GM21515 (cell line): Measurements from ENCODE around the gene ABCA8.

Experiments used
- ATAC-seq: cut with Tn5 transposase; IDR thresholded peaks from one replicate; pipeline ENCODE4 v1.9.1; 2021; ENCODE audit not compliant: unreplicated experiment

The ABCA8 gene

DNA sequence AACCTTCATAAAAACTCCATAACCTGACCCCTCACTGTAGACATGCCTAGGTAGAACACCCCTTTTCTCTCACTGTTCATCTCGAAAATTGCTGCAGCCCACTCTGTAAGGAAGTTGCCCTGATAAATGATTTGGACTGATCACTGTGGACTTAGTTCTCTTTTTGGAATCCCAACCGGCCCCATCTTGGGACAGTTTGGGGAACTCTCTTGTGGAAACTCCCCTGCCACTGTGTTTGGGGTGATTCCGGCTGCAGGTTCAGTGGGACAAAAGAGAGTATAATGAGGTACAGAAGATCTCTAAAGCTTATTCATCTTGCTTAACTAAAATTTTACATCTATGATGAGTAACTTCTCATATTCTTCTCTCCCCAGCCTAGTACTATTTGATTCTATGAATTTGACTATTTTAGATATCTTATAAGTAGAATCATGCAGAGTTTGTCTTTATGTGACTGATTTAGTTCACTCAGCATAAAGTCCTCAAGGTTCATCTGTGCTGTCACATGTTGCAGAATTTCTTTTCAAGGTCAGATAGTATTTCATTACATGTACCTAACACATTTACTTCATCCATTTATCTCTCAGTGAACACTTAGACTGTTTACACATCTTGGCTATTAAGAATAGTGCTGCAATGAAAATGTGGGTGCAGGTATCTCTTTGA lies 84.9 kb downstream of the ABCA8 start:
- ATAC-seq, result no peak

DNA sequence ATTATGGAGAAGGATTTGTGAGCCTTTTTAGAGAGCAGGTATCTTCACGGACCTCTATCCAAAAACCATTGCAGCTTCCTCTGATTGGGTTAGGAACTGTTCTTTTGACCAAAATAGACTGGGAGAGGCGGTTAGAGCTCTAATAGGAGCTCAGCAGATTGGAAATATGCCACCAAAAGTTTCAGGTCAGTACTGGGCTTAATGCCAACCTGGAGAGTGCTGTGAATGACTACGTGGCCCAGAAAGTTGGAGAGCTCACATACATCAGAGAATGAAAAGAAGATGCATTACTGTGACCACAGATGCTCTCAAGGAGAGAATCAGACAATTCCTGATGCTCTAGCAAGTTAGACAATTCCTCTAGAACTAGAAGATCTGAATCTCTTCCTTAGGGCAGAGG lies 86.5 kb downstream of the ABCA8 start:
- no peak for ATAC-seq

DNA sequence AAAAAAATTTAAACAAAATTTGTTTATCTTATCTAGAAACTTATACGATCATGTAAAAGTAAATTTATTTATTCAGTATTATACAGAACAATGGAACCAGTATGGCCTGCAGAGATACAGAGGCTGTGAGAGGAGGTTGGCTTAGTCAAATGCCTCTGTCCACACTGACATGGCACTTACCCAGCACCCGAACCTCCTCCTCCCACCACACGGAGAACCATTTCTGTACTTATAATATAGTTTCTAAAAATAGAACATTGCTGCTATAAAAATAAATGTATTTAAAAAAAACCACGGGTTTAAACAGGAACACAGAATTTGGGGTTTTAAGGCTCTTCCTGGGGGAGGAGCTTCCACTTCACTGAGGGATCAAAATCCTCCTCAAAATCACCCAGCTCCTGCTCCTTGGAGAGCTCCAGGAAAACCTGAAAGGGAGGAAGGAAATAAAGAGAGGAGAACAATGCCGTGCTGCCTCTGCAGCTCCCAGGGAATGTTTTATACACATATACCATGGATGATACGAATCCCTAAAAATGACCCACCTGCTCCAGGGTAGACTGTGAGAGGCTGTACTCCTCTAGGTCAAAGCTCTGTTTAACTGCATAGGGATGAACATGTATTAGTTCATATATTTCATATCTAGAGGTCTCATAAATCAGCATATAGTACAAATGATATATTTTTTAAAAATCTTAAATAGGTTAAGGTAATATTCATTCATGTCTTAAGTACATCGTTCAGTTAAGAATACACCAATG lies 87.3 kb downstream of the ABCA8 start:
- no peak for ATAC-seq

DNA sequence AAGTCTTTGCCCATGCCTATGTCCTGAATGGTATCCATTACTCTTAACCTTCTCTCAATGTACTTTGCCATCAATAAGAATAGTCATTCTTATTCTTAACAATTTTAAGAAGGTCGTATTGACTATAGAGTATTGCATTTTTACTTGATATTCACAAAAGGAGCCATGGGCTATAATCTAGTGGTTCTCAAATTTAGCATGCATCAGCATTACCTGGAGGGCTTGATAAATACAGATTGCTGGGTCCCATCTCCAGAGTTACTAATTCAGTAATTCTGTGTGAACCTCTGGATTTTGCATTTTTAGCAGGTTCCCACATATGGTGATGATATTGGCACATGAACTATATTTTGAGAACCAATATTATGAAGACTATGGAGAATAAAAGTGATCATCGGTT lies 89.6 kb downstream of the ABCA8 start:
- ATAC-seq, result no peak

DNA sequence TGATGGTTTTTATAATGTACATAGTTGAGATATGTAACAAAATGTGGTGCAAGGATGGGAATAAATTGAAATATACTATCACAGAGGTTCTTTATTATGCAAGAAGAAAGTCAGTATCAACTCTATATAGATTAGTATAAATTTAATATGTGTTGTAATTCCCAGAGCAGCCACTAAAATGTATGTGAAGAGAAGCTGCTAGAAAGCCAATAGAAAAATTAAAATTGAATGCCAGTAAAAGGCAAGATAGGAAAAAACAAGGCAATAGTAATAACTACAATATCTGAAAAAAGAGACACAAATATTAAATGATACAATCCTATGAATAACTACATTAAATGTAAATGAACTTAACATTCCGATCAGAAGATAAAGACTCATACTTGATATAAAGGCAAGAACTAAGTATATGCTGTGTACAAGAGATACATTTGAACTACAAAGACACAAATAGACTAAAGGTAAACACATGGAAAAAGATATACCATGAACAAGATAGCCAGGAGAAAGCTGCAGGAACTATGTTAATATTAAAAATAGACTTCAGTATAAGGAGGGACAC lies 92.0 kb downstream of the ABCA8 start:
- ATAC-seq, result no peak

DNA sequence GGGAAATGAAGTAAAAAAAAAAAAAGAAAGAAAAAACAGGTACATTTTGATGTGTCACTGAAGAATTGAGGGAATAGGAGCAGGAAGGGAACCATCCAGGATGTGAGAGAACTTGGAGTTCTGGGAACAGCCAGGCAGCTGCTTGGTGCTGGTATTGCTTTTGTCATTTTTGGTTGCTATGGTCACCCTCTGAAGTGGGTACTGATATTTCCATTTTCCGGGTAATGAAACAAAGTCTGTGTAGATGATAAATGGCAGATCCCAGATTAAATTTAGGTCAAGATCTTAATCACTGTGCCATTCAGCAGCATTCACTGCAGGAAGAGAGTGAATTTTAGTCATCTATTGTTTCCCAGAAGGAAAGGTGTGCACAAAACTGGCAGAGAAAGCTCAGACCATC lies 93.6 kb downstream of the ABCA8 start:
- no peak for ATAC-seq

DNA sequence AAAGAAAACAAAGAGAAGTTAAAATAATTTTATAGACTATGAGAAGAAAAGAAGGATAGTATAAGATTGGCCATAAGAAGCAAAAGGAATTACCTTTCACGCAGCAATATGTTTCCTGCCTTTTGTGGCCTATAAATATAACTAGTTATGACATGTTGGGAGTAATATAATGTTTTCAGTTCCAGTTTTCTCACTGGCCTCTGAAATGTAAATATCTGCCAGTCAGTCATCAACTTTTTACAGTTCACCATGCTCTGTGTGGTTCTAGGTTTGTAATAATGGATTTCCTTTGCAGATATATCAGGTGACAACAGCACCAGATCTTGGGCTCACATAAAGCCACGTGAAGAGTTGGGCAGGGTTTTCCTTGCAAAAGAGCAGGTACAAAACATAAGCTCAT lies 94.3 kb downstream of the ABCA8 start:
- no peak for ATAC-seq

DNA sequence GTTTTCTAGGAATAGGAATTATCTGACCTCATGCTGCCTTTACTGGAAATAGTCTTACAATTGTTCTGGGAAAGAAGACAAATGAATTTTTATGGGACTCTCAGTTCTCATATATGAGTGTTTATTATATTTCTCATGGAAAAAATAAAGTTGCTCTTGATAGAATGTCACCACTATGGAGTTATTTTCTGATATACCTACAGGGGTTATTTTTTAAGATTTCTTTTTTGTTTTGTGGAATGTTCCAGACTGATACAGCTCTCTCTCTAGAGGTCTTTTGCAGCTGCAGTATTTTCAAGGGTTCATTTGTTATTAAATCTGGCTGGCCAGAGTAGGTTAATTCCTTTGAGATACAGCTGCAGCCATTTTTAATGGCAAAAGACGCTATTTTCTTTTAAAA lies 100.7 kb downstream of the ABCA8 start:
- no peak for ATAC-seq

DNA sequence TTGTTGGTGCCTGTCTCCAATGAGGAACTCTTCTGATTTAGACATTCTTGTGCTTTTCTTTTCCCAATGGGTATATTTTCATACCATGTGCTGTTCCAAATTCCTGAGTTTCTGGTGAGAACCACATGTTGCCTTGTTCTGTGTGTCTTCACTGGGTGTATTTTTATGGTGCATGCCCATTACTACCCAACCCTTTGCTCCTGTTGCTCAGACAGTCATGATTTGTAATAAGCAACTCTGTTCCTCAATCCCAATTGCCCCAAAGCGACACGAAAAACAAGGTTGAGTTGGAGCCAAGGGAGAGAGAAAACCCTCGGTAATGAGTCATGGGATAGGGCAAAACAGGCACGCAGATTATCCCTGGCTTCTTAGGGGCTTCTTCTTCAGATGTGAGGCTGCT lies 101.8 kb downstream of the ABCA8 start:
- no peak for ATAC-seq

DNA sequence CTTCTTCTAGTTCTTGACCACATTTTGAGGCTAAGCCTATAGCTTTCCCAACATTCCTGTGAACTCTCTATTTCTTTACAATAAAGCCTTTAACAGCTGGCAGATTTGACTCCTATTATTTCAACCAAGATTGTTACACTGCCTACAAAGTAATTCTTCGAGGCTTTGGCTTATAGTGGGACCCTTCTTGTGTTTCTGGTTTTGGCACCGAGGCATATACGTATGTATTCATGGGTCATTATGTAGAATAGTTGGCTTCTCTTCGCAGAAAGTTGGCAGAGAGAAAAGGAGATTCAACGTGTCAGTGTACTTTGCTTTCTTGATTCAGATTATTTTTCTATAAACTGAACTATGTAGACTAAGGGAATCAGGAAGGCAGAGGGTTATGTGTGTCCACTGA lies 102.2 kb downstream of the ABCA8 start:
- no peak for ATAC-seq

DNA sequence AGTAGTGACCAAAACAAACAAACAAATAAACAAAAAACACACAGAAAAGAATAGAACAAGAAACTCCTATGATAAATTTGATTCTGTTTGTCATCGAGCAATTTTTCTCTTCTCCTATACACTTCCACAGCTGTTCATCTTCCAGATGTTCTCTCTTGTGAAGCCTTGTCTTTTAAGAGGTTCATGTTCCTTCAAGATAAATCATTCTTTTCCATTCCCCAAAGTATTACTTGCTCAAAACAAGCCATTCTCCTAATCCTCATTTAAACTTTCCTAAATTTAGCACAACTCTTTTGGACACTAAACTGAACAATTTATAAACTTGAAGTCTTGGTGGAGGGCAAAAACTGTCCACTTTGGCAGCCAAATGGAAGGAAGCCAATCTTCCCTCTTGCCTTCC lies 103.3 kb downstream of the ABCA8 start:
- ATAC-seq, result no peak

DNA sequence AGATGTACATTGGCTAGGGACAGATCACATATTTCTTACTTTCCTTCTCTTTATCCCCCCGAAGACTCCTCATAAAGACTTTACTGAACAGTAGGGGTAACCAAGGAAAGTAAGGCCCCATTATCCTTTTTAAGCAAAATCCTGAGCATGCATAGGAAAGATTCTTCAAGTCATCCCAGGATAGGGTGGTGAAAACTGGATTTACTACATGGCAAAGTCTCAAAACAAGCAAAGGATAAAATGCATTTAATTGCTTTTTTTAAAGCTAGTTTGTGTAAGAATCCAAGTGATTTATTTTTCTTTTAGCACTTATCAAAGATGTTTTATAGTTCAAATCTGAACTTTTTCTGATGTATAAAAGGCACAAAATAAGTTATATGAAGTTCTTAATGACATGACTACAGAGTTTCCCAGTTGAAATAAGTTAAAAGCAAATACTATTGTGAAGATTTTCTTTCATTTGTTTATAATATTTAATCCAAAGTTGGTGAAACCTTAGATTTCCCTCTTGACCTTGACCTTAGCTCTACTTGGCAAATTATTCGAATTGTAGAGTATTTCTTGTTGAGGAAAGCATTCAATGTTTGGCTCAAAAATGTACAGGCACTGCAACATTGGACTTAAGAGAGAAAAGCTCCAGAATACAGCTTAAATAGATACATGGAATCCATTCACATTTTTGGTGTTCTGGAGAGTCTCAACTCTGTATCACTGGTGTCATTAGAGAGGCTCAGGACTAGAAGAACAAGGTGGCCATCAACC lies 104.3 kb downstream of the ABCA8 start:
- ATAC-seq, result no peak

DNA sequence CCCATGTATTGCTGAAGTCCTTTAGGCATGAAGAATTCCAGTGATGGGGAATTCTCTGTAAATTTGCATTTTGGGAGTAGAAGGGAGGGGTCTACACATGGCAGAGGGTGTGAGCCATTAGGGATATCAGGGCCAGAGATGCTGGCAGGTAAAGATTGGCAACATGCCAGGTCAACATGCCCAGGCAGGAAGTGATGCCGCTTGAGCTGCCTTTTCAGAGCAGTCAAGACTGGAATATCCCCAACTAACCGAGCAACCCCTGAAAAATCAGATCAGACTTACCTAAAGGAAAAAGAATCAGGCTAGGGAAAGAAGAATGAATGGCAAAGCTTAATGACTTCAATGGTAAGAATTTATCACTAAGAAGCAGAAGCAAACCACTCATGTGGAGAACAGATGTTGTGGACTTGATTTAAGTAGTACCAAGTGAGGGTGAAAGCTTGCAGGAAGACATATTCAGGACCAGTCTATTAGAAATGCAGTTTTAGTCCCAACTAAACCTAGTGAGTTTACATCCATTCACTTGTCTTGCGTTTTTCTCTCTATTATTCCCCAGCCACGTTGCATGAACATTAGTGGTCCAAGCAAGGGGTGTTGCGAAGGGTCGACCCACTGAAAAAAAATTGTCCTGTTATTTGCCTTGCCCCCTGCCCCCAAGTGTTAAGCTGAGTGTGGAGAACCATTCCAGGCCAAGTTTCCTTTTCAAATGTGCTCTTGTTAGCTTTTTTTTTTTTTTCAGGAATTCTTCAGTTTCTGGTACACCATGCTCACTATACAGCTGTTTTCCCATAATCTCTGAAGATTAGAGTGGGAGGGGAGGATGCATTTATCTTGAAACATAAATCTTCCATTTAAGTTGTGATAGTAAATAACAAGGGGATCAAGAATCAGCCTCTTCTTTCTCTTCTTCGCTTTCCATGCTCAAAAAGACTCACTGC lies 105.2 kb downstream of the ABCA8 start:
- ATAC-seq, result no peak

DNA sequence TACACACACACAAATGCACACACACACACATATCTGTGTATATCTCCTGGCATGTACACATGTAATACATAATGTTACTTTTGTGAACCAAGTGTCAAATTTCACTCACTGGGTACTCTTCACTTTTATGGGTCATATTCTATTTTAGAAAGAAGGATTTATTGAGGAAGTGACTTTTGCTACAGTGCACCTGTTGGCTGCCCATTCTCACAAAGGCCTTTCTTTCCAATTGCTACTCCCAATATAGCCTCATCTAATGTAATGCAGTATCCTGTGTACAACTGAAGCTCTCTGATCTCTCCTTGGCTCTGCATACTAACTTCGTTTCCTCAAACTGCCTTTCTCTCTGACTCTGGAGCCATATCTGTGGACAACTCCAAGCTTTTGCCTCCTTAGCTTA lies 107.5 kb downstream of the ABCA8 start:
- no peak for ATAC-seq

DNA sequence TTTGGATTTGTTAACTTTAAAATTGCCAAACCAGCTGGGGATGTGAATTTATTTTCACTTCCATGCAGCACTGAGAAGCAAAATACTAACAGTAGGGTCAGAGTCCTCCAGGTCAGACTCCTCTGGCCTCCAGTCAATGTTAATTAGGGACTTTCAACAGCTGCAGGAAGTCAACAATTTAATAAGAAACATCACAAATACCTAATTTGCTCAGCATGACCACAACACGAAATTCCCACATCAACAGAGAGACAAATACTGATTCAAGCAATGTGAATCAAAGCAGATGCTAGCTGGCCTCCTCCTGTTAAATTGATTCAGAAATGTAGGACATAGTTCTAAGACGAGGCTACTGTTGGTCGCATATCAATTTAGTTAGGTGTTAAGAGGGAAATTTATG lies 111.7 kb downstream of the ABCA8 start:
- ATAC-seq, result no peak

DNA sequence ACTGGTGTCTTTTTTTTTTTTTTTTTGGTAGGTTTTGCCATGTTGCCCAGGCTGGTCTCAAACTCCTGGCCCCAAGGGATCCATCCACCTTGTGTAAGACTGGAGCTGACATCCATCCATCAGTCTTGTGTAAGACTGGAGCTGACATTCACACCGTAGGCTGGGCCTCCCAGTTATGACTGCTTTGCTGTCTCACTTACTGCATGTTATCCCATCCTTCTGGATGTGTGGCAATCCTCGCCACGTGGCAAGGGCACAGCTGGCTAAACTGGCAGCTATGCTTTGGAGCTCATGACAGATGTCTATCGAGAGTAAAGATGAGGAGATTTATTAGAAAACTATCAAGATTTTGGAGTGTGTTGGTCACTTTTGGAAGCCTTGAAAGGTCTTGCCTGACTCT lies 115.1 kb downstream of the ABCA8 start:
- no peak for ATAC-seq

DNA sequence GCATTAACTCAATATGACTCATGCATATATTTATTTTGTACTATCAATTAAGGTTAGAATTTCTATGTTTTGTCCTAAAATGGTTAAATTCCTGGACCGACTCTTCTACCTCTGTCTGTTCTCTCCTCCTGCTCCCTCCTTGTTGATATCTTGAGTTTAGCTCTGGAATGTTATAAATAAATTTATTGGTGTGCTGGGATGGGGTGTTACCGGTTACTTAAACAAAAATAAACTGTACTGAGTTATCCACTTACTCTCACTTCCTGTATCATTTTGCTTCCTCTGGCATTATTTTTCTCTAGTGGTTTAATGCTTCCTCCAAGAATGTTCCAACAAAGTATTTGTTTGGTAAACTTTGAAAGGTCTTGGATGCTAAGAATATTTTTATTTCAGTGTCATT lies 120.1 kb downstream of the ABCA8 start:
- ATAC-seq, result no peak

DNA sequence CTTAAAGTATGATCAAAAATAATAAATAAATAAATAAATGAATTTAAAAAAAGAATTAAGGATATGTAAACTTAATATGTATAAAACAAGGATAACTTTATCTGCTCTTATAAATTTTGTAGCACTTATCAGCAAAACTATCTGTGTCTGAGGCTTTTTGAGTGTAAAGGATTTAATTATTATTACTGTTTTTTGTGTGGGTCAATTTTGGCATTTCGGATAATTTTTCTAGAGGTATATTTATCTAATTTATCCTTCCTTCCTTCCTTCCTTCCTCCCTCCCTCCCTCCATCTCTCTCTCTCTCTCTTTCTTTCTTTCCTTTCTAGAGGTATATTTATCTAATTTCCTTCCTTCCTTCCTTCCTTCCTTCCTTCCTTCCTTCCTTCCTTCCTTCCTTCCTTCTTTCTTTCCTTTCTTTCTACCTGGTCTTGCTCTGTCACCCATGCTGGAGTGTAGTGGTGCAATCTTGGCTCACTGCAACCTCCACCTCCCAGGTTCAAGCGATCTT lies 120.8 kb downstream of the ABCA8 start:
- no peak for ATAC-seq

DNA sequence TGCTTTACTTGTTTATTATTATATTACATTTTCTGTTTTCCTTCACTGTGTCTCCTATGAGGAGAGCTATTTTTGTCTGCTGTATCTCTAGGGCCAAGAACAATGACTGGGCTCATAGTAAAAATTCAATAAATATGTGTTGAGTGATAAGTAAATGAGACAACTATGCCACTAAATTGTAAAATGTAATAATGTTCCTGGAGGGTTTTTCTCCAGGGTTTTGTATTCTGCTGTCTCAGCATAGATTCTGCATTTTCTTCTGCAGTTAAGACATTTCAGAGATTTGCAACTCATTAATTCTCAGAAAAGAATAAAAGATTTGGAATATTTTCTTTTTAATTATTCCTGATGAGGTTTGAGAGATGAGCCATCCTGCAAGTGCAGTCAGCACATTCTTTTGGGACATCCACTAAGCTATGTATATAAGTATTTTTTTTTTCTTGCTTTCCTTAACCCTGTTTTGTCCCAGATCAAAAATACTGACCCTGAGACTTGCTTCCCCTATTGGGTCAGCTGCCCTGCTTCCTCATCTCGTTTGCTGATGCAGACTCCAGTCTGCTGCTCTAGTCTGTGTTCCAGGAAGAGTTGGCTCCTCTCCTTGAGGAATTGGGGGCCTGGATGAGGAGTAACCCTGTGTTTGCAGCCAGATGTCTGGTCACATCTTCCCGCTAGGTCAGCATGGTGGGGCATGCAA lies 122.9 kb downstream of the ABCA8 start:
- ATAC-seq, result no peak

DNA sequence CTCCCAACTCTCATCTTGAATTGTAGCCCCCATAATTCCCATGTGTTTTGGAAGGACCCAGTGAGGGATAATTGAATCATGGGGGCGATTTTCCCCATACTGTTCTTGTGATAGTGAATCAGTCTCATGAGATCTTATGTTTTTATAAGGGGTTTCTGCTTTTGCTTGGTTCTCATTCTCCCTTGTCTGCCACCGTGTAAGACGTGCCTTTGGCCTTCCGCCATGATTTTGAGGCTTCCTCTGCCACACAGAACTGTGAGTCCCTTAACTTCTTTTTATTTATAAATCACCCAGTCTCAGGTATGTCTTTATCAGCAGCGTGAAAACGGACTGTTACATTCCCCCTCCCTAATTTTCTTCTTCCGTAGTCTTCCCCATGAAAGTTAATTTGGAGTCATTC lies 124.0 kb downstream of the ABCA8 start:
- no peak for ATAC-seq
